WERI-Rb-1 (cell line): ENCODE results near the gene HNRNPM.
"Not testable (repeated sequence)": the region's sequence is repeated elsewhere in the genome, so short reads cannot be mapped to it uniquely, and the experiment has no call there.

Experiments used
- DNase-seq: peaks from one replicate; pipeline ENCODE4 v3.0.0-alpha.2; 2020
- H3K27ac ChIP-seq: fragments of 250-450 bp; sonication (Bioruptor Pico); 2 replicates; pipeline ENCODE4 v1.5.1; 2020; ENCODE audit warnings: mild to moderate bottlenecking, moderate library complexity
- H3K27me3 ChIP-seq: fragments of 250-450 bp; sonication (Bioruptor Pico); 2 replicates; pipeline ENCODE4 v1.5.1; 2021; ENCODE audit warnings: mild to moderate bottlenecking, low read depth, moderate library complexity; ENCODE audit not compliant: insufficient read depth, severe bottlenecking
- H3K36me3 ChIP-seq: fragments of 250-450 bp; sonication (Bioruptor Pico); 2 replicates; pipeline ENCODE4 v1.5.1; 2020; ENCODE audit warnings: mild to moderate bottlenecking, moderate library complexity
- H3K4me3 ChIP-seq: 2 replicates; pipeline ENCODE4 v1.5.1; 2011; ENCODE audit warnings: low read depth, mild to moderate bottlenecking, control low read depth, low read length
- H3K9me3 ChIP-seq: fragments of 250-450 bp; sonication (Bioruptor Pico); 2 replicates; pipeline ENCODE4 v1.5.1; 2021; ENCODE audit warnings: mild to moderate bottlenecking, moderate library complexity; ENCODE audit not compliant: severe bottlenecking
- TF ChIP-seq, protein P1 (sequence below): IDR thresholded peaks from 2 replicates; pipeline ENCODE4 v1.5.1; 2011; ENCODE audit warnings: low read depth, mild to moderate bottlenecking, control low read depth, inconsistent platforms, low read length

The HNRNPM gene

DNA sequence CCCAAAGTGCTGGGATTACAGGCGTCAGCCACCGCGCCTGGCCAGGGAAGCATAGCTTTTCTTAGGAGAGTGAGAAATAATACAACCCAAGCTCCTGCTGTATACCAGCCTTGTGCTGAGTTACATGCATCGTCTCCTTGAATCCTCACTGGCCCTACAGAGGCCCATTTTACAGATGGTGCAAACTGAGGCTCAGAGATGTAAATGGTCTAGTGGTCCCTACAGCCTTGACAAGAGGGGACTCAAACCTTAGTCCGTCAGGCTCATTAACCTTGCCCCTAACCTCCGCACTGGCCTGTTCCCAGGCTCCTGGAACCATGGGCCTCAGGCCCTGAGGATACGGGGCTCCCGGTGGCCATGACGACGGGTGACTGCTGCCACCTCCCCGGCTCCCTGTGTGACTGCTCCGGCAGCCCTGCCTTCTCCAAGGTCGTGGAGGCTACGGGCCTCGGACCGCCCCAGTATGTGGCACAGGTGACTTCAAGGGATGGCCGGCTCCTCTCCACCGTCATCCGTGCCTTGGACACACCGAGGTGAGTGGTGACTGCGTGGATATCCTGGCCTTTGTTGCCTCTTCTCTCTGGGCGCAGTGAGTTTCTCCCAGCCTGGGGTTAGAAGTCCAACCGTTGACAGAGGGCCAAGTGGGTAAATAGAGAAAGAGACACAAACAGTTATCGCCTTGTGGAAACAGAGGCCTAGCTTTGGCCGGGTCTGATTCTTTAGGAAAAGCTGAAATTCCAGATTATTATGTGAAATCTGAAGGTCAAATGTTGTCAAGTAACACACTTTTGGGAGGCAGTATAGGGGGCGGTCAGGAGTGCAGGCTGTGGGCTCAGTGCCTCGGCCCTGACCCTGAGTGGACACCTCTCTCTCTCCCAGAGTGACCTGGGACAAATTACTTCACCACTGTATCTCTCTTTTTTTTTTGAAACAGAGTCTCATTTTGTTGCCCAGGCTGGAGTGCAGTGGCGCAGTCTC lies 23.0 kb upstream of the HNRNPM start:
- TF ChIP-seq, protein P1, sequence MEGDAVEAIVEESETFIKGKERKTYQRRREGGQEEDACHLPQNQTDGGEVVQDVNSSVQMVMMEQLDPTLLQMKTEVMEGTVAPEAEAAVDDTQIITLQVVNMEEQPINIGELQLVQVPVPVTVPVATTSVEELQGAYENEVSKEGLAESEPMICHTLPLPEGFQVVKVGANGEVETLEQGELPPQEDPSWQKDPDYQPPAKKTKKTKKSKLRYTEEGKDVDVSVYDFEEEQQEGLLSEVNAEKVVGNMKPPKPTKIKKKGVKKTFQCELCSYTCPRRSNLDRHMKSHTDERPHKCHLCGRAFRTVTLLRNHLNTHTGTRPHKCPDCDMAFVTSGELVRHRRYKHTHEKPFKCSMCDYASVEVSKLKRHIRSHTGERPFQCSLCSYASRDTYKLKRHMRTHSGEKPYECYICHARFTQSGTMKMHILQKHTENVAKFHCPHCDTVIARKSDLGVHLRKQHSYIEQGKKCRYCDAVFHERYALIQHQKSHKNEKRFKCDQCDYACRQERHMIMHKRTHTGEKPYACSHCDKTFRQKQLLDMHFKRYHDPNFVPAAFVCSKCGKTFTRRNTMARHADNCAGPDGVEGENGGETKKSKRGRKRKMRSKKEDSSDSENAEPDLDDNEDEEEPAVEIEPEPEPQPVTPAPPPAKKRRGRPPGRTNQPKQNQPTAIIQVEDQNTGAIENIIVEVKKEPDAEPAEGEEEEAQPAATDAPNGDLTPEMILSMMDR = no peak
- H3K9me3 ChIP-seq = no peaks in the 10 kb centered on the region
- no peak for DNase-seq
- H3K27me3 ChIP-seq = no peaks in the 10 kb centered on the region
- H3K36me3 ChIP-seq = no peaks in the 10 kb centered on the region
- no peak overlapping the region for H3K27ac ChIP-seq
- no peak overlapping the region for H3K4me3 ChIP-seq

DNA sequence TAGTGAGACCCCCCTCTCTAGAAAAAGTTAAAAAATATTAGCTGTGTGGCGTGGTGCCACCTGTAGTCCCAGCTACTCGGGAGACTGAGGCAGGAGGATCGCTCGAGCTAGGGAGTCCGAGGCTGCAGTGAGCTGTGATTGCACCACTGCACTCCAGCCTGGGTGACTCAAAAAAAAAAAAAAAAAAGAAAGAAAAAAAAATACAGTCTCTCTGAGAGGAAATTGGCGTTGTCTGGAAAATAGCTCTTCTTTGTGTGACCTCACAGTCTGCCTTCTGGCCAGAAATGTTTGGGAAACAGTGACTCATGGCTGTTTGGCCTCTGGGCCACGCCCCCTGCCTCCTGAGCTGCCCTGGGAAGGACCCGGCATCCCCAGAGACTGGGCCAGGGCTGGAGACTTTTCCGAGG lies 21.0 kb upstream of the HNRNPM start:
- no peak for DNase-seq

DNA sequence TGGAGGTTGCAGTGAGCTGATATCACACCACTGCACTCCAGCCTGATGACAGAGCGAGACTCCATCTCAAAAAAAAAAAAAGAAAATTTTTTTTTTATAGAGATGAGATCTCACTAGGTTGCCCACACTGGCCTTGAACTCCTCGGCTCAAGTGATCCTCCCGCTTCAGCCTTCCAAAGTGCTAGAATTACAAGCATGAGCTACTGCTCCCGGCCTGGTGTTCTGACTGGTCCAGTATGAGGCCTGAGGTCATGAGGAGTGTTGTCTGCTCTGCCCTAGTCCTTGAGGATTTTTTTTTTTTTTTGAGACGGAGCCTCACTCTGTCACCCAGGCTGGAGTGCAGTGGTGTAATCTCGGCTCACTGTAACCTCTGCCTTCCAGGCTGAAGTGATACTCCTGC lies 19.4 kb upstream of the HNRNPM start:
- not testable (repeated sequence) for H3K27me3 ChIP-seq, DNase-seq, H3K36me3 ChIP-seq, H3K4me3 ChIP-seq, H3K9me3 ChIP-seq, H3K27ac ChIP-seq

More for the DNA sequence above, 21.0 kb upstream of the HNRNPM start:
- TF ChIP-seq, protein P1 = no peak
- Histone ChIP-seq H3K4me3 (no peak overlapping the region), H3K27ac (no peak overlapping the region), H3K27me3 (no peaks in the 10 kb centered on the region), H3K36me3 (no peaks in the 10 kb centered on the region), H3K9me3 (no peaks in the 10 kb centered on the region)

DNA sequence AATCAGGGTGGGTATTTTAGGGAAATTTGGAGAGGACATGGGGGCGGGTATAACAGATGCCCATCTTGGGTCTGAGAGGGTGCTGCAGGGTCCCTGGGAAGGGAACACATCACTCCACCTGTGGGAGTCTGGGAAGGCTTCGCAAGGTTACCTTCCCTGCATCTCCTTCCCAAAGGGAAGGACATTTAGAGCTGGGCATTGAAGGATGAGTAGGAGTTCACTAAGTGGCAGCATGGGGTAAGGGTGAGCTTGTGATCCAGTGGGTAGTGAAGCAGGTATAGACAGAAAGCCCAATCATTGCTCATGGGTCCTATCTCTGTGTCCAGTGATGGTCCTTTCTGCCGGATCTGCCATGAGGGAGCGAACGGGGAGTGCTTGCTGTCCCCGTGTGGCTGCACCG lies 18.5 kb upstream of the HNRNPM start:
- TF ChIP-seq, protein P1 = no peak
- Histone ChIP-seq H3K4me3 (no peak overlapping the region), H3K27ac (no peak overlapping the region), H3K36me3 (no peaks in the 10 kb centered on the region), H3K9me3 (no peaks in the 10 kb centered on the region), H3K27me3 (no peaks in the 10 kb centered on the region)
- DNase-seq = no peak

DNA sequence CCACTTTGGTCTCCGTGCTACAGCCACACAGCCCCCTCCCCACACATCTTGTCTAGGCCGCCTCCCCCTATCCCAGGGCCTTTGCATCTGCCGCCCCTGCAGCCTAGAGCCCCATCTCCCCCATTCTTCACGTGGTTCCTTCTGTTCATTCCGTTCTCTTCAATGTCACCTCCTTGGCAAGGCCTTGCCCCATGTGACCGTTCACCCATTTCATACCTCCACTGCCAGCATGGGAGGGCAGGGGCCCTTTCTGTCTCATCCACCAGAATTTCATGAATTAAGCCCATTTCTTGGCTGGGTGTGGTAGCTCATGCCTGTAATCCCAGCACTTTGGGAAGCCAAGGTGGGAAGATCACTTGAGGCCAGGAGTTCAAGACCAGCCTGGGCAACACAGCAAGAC lies 15.7 kb upstream of the HNRNPM start:
- no peak for DNase-seq
- no peak overlapping the region for H3K4me3 ChIP-seq
- no peaks in the 10 kb centered on the region for H3K9me3 ChIP-seq
- no peak overlapping the region for H3K27ac ChIP-seq
- H3K27me3 ChIP-seq = no peaks in the 10 kb centered on the region
- TF ChIP-seq, protein P1 = no peak
- no peaks in the 10 kb centered on the region for H3K36me3 ChIP-seq

DNA sequence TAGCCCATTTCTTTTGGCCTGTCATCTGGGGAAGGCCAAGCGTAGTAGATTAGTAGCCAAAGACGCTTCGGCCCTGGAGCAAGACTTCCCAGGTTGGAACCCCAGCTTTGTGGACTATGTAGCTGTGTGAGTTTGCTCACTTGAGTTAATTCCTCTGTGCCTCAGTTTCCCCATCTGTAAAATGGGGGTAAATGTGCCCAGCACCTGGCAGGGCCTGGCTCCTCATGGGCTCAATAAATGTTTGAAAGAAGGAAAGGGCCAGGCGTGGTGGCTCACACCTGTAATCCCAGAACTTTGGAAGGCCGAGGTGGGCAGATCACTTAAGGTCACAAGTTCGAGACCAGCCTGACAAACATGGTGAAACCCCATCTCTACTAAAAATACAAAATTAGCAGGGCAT lies 14.9 kb upstream of the HNRNPM start:
- Histone ChIP-seq H3K4me3 (no peak overlapping the region), H3K36me3 (no peaks in the 10 kb centered on the region), H3K27me3 (no peaks in the 10 kb centered on the region), H3K27ac (no peak overlapping the region), H3K9me3 (no peaks in the 10 kb centered on the region)
- DNase-seq = no peak
- TF ChIP-seq, protein P1 = no peak
